Left renal pelvis (tissue), 4 donors: Measurements from ENCODE around the gene MPHOSPH10. TPM values are rescaled to one million over a fixed set of nuclear protein-coding genes. Genes with fewer than 3 reads are reported as not detected.
"Not testable (repeated sequence)": the region's sequence is repeated elsewhere in the genome, so short reads cannot be mapped to it uniquely, and the experiment has no call there.

Experiments used
- DNase-seq, 4 donors: peaks; one replicate each; pipeline ENCODE4 v3.0.0-alpha.2; 2013; ENCODE audit warnings: low read depth in 4 of 4, low spot score in 3 of 4
- polyA plus RNA-seq, 4 donors: library from polyadenylated mRNA; unstranded; fragments of 120-200 nt; gene quantifications; one replicate each; pipeline ENCODE4 v1.2.1, GENCODE V29; 2013; ENCODE audit not compliant: insufficient read length in 4 of 4

MPHOSPH10 gene, protein sequence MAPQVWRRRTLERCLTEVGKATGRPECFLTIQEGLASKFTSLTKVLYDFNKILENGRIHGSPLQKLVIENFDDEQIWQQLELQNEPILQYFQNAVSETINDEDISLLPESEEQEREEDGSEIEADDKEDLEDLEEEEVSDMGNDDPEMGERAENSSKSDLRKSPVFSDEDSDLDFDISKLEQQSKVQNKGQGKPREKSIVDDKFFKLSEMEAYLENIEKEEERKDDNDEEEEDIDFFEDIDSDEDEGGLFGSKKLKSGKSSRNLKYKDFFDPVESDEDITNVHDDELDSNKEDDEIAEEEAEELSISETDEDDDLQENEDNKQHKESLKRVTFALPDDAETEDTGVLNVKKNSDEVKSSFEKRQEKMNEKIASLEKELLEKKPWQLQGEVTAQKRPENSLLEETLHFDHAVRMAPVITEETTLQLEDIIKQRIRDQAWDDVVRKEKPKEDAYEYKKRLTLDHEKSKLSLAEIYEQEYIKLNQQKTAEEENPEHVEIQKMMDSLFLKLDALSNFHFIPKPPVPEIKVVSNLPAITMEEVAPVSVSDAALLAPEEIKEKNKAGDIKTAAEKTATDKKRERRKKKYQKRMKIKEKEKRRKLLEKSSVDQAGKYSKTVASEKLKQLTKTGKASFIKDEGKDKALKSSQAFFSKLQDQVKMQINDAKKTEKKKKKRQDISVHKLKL
- polyA plus RNA-seq: 10 to 100 TPM; 42.6 to 55.5 (median 46.5) TPM

DNA sequence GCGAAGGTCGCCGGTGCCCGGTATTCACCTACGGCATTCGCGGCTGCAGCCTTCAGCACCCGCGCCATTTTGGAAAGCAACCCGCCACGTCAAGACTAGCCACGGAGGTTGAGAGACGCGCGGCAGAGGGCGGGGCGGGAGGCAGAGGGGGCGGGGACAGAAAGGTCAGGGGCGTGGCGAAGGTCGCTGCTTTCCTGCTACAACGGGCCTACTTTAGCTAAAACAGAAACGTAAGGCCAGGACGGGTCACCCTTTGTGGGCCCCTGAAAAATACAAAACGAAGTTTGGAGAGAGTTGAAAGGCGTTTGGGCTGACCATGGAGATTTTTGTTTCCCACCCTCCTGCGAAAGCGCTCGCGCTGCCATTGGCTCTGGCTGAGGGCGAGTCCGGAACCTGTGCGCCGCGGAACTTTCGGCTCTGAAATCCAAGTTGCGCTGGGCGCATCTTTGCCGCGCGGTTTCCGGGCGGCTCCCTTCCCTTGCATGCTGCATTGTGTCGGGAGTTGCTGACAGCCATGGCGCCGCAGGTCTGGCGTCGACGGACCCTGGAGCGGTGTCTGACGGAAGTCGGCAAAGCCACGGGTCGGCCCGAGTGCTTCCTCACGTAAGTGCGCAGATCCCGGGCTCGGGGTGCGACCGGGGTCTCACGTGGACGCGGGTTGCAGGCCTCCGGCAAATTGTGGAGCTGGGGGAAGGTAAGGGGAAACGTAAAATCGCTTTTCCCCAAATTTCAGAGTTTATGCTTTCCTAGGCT is at the start of gene MPHOSPH10, which contains the start of gene MCEE:
TSS of gene MPHOSPH10 (plus strand) at position 483 of the 753 bp plus-strand sequence. CDS start at position 515, 32 bp downstream.
TSS of gene MCEE (minus strand) at position 78 of the 753 bp plus-strand sequence. CDS start at position 68, 10 bp downstream.
- DNase-seq: peak; percentile 75 to 84 (median 82)

DNA sequence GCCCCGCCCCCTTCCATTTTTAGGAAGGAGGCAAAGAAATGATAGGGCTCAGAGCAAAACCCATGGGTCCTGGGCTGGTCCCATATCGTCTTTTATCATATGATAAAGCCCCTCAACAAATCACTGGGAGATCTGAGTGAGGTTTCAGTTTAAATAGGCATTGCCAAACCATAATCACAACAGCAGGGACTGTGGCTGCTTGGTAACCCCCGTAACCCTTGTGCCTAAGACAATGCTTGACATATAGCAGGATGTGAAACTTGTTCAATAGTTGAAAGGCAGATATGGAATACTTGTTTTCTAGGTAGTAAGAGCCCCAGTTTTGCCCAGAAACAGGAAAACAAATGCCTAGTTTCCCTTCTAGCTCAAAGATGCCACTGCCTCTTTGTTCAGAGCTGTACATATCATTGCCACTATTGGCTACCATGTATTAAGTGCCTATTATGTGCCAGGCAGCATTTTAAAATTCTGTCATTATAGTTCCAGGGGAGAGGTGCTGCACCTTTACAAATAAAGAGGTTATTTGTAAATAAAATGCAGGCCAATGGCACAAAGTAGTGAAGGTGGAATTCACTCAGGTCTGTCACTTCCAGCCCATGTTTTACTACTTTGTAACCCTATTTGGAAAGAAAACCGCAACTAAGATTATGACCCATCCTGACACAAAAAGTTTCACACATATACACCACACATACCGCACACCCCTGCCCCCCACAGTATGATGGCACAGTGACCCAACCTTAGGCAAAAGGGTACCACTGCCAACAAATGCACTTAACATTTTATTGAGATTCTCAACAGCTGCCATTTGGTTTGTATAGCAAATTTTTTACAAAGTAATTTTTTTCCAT is 47.8 kb upstream of the MPHOSPH10 start:
- DNase-seq: no peak

DNA sequence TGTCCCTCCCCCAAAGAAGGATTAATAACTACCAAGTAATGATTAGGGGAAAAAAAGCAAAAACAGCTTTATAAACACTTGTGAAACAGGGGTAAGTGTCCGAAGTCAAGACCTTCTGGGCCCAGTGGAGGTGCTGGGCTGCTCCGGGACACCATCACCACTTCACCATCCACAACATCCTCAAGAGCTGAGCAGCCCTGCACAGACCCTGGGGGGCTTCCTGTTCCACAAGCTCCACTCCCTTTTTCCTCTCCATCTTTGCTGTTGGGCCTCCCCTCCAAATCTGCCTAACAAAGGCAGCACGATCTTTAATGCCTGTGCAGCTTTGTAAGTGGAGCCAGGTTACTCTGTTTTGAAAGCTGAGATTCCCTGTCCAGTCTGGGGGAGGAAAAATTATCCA is 47.1 kb upstream of the MPHOSPH10 start:
- DNase-seq: not testable (repeated sequence)

DNA sequence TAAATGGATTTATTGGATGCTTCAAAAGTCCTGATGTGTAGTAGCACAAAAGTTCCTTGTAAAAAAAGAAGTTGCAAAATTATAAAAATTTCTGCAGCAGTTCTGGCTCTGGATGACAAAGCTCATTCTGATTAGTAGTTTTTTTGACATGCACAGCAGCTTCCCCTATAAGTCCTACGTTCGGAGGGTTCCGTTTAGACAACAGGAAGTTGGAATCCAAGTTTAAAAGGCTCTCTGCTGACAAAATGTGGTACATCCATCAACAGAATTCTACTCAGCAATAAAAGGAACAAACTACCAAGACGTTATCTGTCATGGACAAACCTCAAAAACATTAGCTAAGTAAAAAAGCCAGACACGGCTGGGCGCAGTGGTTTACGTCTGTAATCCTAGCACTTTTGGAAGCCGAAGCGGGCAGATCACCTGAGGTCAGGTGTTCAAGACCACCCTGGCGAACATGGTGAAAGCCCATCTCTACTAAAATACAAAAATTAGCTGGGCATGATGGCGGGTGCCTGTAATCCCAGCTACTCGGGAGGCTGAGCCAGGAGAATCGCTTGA is 46.6 kb upstream of the MPHOSPH10 start:
- DNase-seq: not testable (repeated sequence)

DNA sequence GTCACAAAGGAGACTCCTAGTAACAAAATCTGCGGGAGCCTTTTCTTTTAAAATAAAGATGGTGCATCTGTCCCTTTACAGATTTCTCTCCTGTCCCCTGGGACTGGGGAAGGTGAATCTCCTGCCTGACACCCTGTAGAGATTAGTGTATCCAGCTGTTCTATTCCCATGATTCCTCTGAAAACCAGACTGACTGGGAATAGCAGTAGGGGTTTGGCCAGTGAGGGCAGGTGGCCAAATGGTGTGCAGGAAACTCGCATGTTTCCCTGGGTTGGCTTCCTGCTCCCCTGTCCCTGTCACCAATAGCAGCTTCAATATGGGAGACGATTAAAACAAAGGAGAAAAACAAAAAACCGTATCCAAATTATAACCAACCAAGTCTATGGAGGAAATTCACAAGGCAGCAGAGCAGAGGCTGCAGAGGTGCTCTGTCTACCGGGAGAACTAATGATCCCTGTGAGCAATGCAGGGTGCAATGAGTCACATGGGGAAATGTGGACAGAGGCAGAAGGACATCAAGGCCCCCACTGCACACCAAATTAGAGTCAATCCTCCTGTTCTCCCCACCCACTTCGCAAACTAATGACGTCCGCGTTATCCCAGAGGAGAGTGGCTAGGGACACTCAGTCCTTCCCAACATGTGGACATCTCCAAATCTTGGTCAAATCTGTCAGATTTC is 45.0 kb upstream of the MPHOSPH10 start:
- not testable (repeated sequence) for DNase-seq

DNA sequence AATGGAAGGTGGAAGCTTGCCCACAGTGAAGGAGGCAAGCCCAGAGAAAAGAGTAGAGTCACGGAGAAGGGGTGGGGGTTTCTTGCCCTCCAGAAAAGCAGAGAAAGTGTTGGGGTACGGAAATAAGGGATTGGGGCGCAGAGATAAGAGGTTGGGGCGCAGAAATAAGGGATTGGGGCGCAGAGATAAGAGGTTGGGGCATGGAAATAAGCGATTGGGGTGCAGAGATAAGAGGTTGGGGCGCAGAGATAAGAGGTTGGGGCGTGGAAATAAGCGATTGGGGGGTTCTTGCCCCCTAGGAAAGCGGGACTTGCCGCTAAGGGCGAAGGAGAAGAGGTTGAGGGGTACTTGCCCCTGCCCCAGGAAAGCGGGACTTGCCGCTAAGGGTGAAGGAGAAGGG is 41.0 kb upstream of the MPHOSPH10 start:
- not testable (repeated sequence) for DNase-seq

DNA sequence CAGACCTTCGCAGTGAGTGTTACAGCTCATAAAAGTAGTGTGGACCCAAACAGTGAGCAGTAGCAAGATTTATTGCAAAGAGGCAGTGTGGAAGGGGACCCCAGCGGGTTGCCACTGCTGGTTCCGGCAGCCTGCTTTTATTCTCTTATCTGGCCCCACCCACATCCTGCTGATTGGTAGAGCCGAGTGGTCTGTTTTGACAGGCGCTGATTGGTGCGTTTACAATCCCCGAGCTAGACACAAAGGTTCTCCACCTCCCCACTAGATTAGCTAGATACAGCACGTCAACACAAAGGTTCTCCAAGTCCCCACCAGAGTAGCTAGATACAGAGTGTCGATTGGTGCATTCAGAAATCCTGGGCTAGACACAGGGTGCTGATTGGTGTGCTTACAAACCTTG is 38.6 kb upstream of the MPHOSPH10 start:
- DNase-seq: not testable (repeated sequence)

DNA sequence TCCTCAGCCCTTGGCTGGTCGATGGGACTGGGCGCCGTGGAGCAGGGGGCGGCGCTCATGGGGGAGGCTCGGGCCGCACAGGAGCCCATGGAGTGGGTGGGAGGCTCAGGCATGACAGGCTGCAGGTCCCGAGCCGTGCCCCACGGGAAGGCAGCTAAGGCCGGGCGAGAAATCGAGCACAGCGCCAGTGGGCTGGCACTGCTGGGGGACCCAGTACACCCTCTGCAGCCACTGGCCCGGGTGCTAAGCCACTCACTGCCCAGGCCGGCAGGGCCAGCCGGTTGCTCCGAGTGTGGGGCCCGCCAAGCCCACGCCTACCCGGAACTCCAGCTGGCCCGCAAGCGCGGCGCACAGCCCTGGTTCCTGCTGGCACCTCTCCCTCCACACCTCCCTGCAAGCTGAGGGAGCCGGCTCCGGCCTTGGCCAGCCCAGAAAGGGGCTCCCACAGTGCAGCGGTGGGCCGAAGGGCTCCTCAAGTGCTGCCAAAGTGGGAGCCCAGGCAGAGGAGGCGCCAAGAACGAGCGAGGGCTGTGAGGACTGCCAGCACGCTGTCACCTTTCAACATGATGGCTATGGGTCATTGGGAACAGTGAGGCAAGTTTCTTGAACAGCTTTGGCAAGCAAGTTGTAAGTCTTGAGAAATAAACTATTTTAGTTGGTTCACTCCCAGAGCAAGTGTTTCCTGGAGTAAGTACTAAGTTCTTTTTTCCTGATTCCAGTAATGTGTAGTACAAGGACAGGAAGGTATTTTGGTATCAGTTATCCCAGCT is 37.8 kb upstream of the MPHOSPH10 start:
- DNase-seq: not testable (repeated sequence)

DNA sequence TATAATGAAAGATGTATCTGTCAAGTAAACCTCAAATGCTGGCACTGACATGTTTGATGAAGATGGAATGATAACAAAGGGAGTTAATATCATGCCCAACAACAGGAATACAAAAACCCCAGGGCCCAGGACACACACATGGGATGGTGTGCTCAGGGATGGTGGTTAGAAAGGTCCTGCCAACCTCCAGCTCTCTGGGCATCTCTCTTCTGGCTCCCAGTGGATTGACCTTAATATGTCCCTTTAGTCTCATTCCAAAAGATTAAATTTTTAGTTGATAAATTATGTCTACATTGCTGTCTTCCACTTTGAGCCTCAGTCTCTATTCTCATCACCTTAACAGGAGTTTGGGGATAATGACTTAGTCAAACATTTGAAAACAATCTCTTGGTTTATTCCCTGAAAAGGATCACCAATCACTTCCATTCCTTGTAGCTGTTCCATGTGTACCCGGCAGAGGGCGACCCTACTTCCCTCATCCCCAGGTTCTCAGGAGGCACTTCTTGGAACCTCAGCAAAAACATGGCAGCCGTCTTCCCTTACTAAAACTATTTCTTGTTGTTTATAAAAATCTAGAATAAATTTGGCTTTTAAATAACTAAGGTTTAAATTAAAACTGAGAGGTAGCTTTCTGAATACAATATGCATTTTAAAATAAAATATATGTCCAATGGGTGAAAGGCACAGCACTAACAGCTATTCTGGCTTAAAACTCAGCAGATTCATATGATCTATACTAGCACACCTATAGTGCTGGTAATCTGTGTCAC is 30.1 kb upstream of the MPHOSPH10 start:
- DNase-seq: peak in 2 of 4 donors; percentile 7 to 8

DNA sequence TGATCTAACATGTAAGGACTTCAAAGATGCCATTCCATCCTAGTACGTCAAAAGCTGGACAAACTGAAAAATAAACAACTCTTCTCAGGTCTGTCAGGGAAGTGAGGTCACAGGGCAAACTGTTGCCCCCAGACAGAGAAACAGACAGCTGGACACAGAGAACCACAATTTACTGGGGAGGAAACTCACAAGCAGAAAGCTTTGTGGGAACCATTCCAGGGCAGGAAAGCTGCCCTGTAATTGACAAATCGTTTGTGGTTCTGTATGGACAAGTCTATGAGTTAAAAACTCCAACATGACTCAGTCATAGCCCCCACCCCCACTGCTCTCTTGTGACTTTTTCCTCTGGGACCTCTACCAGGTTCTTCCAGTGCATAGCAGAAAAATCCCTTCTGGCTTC is 28.8 kb upstream of the MPHOSPH10 start:
- DNase-seq: no peak

DNA sequence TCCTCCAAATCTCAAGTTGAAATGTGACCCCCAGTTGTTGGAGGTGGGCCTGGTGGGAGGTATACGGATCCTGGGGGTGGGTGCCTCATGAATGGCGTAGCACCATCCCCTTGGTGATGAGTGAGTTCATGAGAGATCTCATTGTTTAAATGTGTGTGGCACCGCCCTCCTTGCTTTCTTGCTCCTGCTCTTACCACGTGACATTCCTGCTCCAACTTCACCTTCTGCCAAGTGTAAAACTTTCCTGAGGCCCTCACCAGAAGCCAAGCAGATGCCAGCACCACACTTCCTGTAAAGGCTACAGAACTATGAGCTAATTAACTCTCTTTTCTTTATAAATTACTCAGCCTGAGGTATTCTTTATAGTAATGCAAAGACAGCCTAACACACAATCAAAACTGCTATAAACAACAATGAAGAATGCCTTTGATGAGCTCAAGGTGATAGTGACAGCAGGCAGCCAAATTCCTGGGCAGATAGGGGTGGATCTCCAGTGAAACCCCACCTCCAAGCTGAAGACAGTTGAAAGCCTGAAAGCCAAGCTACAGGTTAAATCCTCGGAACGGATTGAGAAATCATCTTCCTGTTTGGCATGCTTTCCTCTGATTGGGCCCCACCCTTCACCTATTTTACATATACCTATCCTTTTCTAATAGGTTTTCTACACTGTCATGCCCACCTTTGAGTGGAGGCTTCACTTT is 27.3 kb upstream of the MPHOSPH10 start:
- no peak for DNase-seq

DNA sequence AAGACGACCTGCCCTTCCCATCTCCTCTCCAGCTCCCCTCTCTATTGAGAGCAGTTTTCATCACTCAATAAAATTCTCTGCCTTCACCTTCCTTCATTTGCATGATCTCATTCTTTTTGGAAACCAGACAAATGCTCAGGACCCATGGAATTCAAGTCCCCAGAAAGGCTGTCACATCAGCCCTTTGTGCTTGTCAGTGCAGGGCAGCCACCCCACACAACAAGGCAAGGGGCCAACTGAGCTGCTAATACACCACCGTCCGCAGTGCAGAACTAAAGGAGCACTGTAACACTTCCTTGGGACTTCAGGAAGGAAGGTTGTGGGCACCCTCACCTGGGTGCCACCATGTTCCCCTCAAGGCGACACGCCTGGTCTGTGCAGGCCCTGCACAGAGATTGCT is 26.6 kb upstream of the MPHOSPH10 start:
- no peak for DNase-seq

DNA sequence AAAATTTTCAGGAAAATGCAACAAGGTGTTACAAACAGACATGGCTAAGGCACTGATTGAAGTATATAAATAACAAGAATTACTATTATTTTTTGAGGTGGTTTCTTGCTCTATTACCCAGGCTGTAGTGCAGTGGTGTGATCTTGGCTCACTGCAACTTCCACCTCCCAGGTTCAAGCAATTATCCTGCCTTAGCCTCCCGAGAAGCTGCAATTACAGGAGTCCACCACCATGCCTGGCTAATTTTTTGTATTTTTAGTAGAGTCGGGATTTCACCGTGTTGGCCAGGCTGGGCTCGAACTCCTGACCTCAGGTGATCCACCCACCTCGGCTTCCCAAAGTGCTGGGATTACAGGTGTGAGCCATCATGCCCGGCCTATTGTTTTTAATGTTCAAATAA is 24.0 kb upstream of the MPHOSPH10 start:
- DNase-seq: not testable (repeated sequence)

DNA sequence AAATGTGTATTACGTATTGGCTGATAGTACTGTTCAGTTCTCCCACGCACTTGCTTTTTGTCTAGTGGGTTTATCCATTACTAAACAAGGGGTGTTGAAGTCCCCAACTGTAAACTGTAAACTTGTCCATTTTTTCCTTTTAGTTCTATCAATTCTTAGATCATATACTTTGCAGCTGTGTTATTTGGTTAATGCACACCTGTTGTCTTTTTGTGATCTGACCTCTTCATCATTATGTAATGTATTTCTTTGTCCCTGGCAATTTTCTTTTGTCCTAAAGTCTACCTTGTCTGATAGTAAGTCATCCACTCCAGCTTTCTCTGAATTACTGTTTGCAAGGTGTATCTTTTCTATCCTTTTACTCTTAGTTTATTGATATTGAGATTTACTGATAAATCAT is 22.3 kb upstream of the MPHOSPH10 start:
- DNase-seq: no peak

DNA sequence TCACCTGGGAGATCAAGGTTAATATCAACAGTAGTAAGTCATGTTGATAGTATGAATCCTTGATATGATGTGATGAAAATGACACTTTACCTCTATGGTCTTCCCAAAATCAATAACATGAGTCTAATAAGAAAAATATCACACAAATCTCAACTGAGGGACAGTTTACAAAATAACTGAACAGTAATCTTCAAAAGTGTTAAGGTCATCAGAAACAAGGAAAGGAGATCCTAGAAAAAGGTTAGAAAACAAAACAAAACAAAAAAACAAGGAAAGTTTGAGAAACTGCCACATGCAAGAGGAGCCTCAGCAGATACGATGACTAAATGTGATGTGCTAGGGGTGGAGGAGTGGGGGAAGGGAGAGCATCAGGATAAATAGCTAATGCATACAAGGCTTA is 16.6 kb upstream of the MPHOSPH10 start:
- no peak for DNase-seq

DNA sequence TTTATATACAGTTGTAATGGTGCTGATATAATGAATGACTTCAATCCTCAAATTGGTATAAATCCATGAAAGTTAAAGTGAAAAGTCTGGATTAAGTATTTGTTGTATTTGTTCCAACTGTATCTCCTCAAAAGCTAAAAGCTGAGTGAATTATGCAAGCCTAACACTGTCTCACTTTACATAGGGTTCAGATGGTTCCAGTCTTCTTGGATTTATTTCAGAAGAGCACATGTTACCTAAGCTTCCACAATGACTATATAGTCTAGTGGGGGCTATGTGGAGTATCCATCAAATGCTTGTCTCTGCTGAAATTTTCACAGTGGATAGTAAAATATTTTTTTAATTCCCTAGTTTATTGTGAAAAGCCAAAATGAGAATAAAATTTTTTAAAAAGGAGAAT is 13.4 kb upstream of the MPHOSPH10 start:
- DNase-seq: no peak

DNA sequence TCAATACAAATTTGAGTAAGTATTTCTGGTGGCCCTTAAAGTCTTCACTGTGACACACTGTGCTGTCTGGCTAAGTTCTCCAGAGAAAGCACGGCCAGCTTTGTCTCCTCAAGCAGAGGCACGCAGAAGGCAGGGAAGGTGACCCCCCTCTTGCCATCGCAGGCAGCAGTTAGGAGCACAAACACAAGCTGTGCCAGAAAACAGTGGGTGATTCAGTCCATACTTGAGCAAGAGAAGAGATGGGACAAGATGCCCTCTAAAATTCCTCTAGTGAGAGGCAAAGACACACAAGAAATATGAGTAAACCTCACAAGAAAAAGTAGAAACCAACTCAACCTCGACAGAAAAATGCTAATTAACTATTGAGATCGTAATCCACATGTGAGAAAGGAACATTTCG is 10.2 kb upstream of the MPHOSPH10 start:
- DNase-seq: no peak
